Transverse colon (tissue), 4 donors: ENCODE measurements around the gene GOLT1A.
A peak's percentile ranks its signal among the peaks of the same experiment; 100 is the strongest.

Experiments
- CTCF ChIP-seq, 5 experiments: fragments of 200-600 bp in 3 of 5; fragments of 450-650 bp in 2 of 5; sonication (generic) in 3 of 5; IDR thresholded peaks; 1 replicate in 2 of 5; 2 replicates in 3 of 5; pipeline ENCODE4 v1.5.1; 2016 to 2017; ENCODE audit warnings: antibody characterized with exemption in 5 of 5, inconsistent platforms in 3 of 5, mild to moderate bottlenecking in 2 of 5, moderate library complexity in 1 of 5
- POLR2A ChIP-seq: fragments of 450-650 bp; IDR thresholded peaks from one replicate; pipeline ENCODE4 v1.6.1; 2016; ENCODE audit warnings: antibody characterized with exemption, mild to moderate bottlenecking, moderate library complexity
- POLR2AphosphoS5 ChIP-seq, 3 donors: sonication (generic); formaldehyde crosslinking; IDR thresholded peaks; one replicate each; pipeline ENCODE4 v1.6.1; 2016; ENCODE audit warnings: antibody characterized with exemption in 3 of 3

- no peak for TF ChIP-seq POLR2AphosphoS5 (IDR thresholded peaks at IDR 0.05)
- TF ChIP-seq CTCF (IDR thresholded peaks at IDR 0.05) = peak; percentile 38 to 57 (median 42)
- no peak for TF ChIP-seq POLR2A
Observed at GRCh38 chr1:204213668-204214662, at the start of gene GOLT1A.
